Neuron (in vitro differentiated cells): ENCODE measurements around the gene SEC22C.
"Not testable (repeated sequence)": the region's sequence is repeated elsewhere in the genome, so short reads cannot be mapped to it uniquely, and the experiment has no call there.

ENCODE experiments used
- H2AFZ ChIP-seq: one replicate; pipeline ENCODE4 v1.6.1; 2013; ENCODE audit warnings: low read depth, mild to moderate bottlenecking, inconsistent platforms, low read length, moderate library complexity
- H3K27me3 ChIP-seq: one replicate; pipeline ENCODE4 v1.6.1; 2013; ENCODE audit warnings: low read length; ENCODE audit not compliant: insufficient read depth
- H3K36me3 ChIP-seq: one replicate; pipeline ENCODE4 v1.6.1; 2013; ENCODE audit warnings: low read length; ENCODE audit not compliant: insufficient read depth
- H3K4me1 ChIP-seq: one replicate; pipeline ENCODE4 v1.6.1; 2013; ENCODE audit warnings: low read length; ENCODE audit not compliant: insufficient read depth
- H3K4me3 ChIP-seq: 2 replicates; pipeline ENCODE4 v1.5.1; 2013; ENCODE audit warnings: mild to moderate bottlenecking, low read length, moderate library complexity
- H3K9me3 ChIP-seq: one replicate; pipeline ENCODE4 v1.6.1; 2013; ENCODE audit warnings: low read length

Gene SEC22C

GRCh38 chr3:42581709-42582473 lies at the start of gene SEC22C:
TSS of gene SEC22C (minus strand) at chr3:42581967. CDS start at chr3:42569046, 12,921 bp downstream.
- Histone ChIP-seq H3K9me3 (peaks cover 2% of the 10 kb centered on the region), H3K4me1 (peaks cover 15% of the 10 kb centered on the region), H2AFZ (peak within 1 kb of the TSS; percentile 74), H3K36me3 (peaks cover 4% of the 10 kb centered on the region), H3K27me3 (no peaks in the 10 kb centered on the region), H3K4me3 (peak within 1 kb of the TSS; percentile 89)

GRCh38 chr3:42613462-42613861 lies 31.7 kb upstream of the SEC22C start:
- no peak overlapping the region for H2AFZ ChIP-seq
- H3K4me1 ChIP-seq = no peaks in the 10 kb centered on the region
- peaks cover 34% of the 10 kb centered on the region for H3K36me3 ChIP-seq
- no peak overlapping the region for H3K4me3 ChIP-seq
- no peaks in the 10 kb centered on the region for H3K9me3 ChIP-seq
- no peaks in the 10 kb centered on the region for H3K27me3 ChIP-seq

GRCh38 chr3:42612928-42613327 lies 31.2 kb upstream of the SEC22C start:
- H3K9me3 ChIP-seq = no peaks in the 10 kb centered on the region
- H3K4me1 ChIP-seq = no peaks in the 10 kb centered on the region
- peaks cover 38% of the 10 kb centered on the region for H3K36me3 ChIP-seq
- no peaks in the 10 kb centered on the region for H3K27me3 ChIP-seq
- H2AFZ ChIP-seq = no peak overlapping the region
- H3K4me3 ChIP-seq = no peak overlapping the region

- H3K4me3 ChIP-seq = no peak overlapping the region
- no peaks in the 10 kb centered on the region for H3K9me3 ChIP-seq
- no peaks in the 10 kb centered on the region for H3K4me1 ChIP-seq
- H2AFZ ChIP-seq = no peak overlapping the region
- H3K36me3 ChIP-seq = peaks cover 37% of the 10 kb centered on the region
- H3K27me3 ChIP-seq = no peaks in the 10 kb centered on the region
These were observed 30.4 kb upstream of the SEC22C start for GRCh38 chr3:42612217-42612616.

GRCh38 chr3:42610976-42611375 lies 29.2 kb upstream of the SEC22C start:
- peaks cover 2% of the 10 kb centered on the region for H3K4me1 ChIP-seq
- no peak overlapping the region for H3K4me3 ChIP-seq
- no peaks in the 10 kb centered on the region for H3K27me3 ChIP-seq
- no peaks in the 10 kb centered on the region for H3K9me3 ChIP-seq
- no peak overlapping the region for H2AFZ ChIP-seq
- H3K36me3 ChIP-seq = peaks cover 42% of the 10 kb centered on the region

- Histone ChIP-seq H2AFZ (no peak overlapping the region), H3K36me3 (peaks cover 42% of the 10 kb centered on the region), H3K4me1 (peaks cover 2% of the 10 kb centered on the region), H3K27me3 (no peaks in the 10 kb centered on the region), H3K9me3 (no peaks in the 10 kb centered on the region), H3K4me3 (no peak overlapping the region)
These were observed 26.8 kb upstream of the SEC22C start for GRCh38 chr3:42608581-42608980.

GRCh38 chr3:42605546-42606173 lies 23.9 kb upstream of the SEC22C start:
- Histone ChIP-seq H3K4me3 (no peak overlapping the region), H3K9me3 (no peaks in the 10 kb centered on the region), H3K36me3 (peaks cover 35% of the 10 kb centered on the region), H3K4me1 (peaks cover 8% of the 10 kb centered on the region), H2AFZ (no peak overlapping the region), H3K27me3 (no peaks in the 10 kb centered on the region)

GRCh38 chr3:42602961-42603360 lies 21.2 kb upstream of the SEC22C start:
- no peaks in the 10 kb centered on the region for H3K27me3 ChIP-seq
- H3K9me3 ChIP-seq = no peaks in the 10 kb centered on the region
- no peak overlapping the region for H2AFZ ChIP-seq
- peaks cover 19% of the 10 kb centered on the region for H3K36me3 ChIP-seq
- no peak overlapping the region for H3K4me3 ChIP-seq
- peaks cover 8% of the 10 kb centered on the region for H3K4me1 ChIP-seq

GRCh38 chr3:42601896-42602581 lies 20.3 kb upstream of the SEC22C start:
- Histone ChIP-seq H3K4me3 (peak overlapping the region; percentile 56), H3K9me3 (no peaks in the 10 kb centered on the region), H2AFZ (no peak overlapping the region), H3K4me1 (peaks cover 8% of the 10 kb centered on the region), H3K36me3 (peaks cover 15% of the 10 kb centered on the region), H3K27me3 (no peaks in the 10 kb centered on the region)

- Histone ChIP-seq H3K36me3 (peaks cover 8% of the 10 kb centered on the region), H3K4me1 (peaks cover 7% of the 10 kb centered on the region), H3K9me3 (no peaks in the 10 kb centered on the region), H2AFZ (peak overlapping the region; percentile 68), H3K27me3 (no peaks in the 10 kb centered on the region), H3K4me3 (peak overlapping the region; percentile 56)
These were observed 19.4 kb upstream of the SEC22C start for GRCh38 chr3:42600958-42601675.

GRCh38 chr3:42600111-42600957 lies 18.6 kb upstream of the SEC22C start, which contains the start of gene NKTR:
TSS of gene NKTR (plus strand) at chr3:42600686. CDS start at chr3:42601007, 321 bp downstream.
- Histone ChIP-seq H3K4me3 (peak within 1 kb of the TSS; percentile 56), H3K4me1 (peaks cover 7% of the 10 kb centered on the region), H3K27me3 (no peaks in the 10 kb centered on the region), H3K9me3 (no peaks in the 10 kb centered on the region), H2AFZ (peak within 1 kb of the TSS; percentile 68), H3K36me3 (peaks cover 6% of the 10 kb centered on the region)

- not testable (repeated sequence) for H3K4me3 ChIP-seq, H3K27me3 ChIP-seq, H3K4me1 ChIP-seq, H2AFZ ChIP-seq, H3K9me3 ChIP-seq
- peaks cover 18% of the 10 kb centered on the region for H3K36me3 ChIP-seq
These were observed 15.3 kb upstream of the SEC22C start for GRCh38 chr3:42597098-42597497.
